NOMO-1 (cell line): ENCODE results near the gene SRD5A2.

Experiments used
- DNase-seq, 2 experiments: peaks; one replicate each; lab custom pipeline; 2025; ENCODE audit not compliant: unreplicated experiment in 2 of 2; lab: John Stamatoyannopoulos, UW

The SRD5A2 gene, protein sequence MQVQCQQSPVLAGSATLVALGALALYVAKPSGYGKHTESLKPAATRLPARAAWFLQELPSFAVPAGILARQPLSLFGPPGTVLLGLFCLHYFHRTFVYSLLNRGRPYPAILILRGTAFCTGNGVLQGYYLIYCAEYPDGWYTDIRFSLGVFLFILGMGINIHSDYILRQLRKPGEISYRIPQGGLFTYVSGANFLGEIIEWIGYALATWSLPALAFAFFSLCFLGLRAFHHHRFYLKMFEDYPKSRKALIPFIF

DNA sequence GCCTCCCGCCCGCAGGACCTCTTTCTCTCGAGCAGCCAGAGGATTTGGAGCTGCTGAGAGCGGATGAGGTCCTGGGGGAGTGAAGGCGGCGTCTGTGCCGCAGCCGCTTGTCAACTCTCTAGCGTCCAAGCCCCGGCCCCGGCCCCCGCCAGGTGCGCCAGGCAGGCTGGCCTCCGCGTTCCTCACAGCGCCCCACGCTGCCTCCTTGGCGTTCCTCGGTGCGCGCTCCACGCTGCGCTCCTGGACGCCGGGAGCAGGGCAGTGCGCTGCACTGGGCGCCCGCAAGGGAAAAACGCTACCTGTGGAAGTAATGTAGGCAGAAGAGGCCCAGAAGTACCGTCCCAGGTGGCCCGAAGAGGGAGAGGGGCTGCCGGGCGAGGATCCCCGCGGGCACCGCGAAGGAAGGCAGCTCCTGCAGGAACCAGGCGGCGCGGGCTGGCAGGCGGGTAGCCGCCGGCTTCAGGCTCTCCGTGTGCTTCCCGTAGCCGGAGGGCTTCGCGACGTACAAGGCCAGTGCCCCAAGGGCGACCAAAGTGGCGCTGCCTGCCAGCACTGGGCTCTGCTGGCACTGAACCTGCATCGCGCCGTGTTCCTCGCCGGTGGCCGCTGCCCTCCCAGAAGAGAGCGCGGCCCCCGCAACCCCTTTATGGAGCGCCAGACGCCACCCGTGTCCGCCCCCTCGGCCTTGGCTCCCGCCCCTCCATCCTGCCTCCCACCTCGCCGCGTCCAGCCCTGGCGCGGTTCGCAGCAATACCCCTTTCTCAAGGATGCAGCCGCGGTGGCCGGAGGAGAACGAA is at the start of gene SRD5A2:
TSS of gene SRD5A2 (minus strand) at position 618 of the 797 bp plus-strand sequence. CDS start at position 580, 38 bp downstream.
- DNase-seq: no peak

DNA sequence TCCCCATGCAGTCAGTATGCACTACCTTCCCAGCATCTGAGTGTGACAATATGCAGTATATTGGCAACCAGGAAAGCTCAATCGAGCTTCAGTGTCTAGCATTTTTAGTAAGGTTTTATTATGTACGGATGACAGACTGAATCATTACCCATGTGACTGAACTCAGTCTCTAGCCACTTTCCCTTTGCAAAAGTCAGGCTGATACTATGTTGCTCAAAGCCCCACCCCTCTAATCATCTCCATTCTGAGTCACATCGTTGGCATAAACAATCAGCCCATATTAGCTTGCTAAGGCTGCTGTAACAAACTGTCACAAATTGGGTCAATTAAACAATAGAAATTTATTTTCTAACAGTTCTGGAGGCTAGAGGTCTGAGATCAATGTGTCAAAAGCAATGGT is 25.8 kb upstream of the SRD5A2 start:
- DNase-seq: no peak

DNA sequence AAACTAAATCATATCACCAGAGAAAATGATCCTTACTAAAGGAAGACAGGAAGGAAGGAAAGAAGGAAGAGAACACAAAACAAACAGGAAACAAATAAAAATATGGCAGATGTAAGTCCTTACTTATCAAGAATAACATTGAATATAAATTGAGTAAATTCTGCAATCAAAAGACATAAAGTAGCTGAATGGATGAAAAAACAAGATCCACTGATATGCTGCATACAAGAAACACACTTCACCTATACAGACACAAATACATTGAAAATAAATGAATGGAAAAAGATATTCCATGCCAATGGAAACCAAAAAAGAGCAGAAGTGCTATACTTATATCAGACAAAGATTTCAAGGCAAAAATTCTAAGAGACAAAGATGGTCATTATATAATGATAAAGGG is 18.0 kb upstream of the SRD5A2 start:
- no peak for DNase-seq

DNA sequence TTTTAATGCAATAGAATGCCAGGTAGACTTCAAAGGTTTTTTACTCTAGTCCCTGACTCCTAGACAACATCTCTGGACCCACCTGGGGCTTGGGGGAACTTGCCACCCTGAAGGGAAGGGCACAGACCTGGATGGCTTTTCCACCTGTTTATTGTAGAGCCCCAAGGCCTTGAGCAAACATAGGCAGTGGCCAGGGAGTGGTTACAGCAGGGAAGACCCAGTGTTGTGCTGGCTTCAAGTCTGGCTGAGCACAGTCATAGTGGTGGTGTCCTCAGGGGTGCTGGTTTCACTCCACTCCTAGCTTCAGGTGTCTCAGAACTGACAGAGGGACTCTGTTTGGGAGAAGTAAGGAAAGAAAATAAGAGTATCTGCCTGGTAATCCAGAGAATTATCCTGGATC is 5.5 kb upstream of the SRD5A2 start:
- no peak for DNase-seq

DNA sequence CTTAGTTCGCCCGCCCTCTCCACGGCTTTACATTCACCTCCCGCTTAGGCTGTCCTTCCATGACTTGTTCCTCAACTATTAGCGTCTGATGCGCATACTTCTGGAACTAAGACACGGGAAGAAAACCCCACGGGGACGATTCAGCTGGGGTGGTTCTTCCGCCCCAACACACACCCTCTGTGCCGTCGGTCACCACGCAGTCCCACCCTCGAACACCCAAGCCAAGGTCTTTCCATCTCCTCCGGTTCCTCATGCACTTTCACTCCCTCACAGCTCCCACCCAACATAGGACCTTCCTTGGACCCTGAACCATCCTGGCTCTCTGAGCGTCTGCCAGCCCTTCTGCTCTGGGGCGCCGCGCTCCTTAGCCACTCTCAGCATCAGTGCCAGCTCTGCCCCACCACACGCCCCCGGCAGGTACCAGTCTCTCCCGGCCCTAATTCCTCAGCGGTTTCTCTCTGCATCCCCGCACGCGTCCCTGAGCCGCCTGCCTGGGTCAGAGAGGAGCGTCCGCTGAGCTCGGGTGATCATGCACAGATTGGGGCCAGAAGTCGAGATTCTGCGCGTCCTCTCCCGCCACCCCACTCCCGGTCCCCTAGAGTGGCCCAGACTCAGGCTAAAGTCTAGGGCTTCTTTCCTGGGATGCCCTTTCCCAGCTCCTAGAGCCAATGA is 522 bp upstream of the SRD5A2 start:
- DNase-seq: no peak

DNA sequence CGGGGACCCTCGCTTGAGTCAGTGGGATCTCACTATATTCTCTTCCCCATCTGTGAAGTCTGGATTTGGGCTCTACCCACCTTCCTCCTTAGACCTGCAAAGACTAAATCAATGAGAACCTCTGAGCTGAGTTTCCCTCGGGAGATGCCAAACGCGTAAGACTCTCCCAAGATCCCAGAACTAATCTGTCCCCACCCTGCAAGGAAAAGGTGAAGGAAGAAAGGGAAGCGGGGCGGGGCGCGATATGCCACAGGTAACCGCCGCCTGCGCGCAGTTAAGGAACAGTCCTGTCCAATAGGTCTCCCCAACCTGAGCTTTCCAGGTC is 780 bp downstream of the SRD5A2 start:
- DNase-seq: no peak

DNA sequence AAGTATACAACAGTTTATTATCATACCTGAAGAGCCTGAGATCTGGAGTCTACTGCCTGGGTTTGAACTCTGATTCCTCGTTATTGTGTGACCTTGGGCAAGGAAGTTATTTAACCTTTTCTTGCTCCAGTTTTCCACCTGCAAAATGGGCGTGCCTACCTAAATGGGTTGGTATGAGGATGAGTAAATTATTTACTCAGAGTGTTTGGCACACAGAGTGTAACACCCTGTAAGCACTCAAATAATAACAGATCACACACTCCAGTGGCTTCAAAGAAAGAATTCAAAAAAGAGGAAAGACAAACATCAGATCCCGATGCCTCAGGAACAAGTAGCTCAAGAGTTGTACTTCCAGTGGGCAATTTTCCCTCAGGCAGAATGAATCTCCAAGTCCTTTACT is 2.4 kb downstream of the SRD5A2 start:
- no peak for DNase-seq

DNA sequence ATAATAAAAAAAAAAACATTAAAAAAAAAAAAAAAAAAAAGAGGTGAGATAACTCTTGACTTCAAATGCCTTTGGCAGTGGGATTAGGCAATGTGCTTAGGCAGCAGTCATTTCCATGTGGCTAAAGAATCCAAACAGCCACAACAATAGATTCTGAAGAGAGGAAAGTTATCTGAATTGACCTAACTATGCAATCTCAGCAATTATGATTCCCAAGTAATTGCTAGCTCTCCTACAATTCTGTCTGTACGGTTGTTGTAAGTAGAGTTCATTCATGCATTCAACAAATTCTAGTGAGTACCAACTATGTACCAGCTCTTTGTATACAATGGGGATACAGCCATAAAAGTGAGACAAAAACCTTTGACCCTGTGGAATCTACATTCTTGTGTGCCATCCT is 3.6 kb downstream of the SRD5A2 start:
- DNase-seq: no peak

DNA sequence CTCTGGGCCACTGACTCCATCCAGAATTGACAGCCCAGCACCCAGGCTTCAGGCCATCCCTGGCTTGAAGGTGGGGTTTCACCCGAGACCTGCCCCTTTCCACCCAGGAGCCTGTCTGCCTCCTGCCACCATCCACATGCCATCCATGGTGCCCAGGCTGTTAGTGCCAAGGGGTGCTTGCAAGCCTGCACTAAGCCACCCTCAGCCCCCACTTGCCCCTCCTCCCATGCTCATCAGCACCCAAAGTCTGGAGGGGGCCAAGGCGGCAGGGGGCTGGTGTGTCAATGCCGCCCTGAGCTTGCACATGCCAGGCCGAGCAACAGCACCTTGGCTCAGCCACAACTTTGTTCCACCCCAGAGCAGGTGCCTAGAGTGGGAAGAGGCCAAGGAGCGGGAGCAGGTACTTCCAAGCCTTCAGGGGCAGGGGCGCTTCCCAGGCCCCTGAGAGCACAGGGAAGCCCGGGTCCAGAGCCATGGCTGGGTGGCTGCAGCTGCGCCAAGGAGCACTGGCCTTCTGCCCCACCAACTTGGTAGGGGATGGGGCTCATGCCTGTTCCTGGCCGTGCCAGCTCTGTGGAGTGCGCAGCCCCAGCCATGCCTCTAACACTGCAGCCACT is 12.0 kb downstream of the SRD5A2 start:
- no peak for DNase-seq

DNA sequence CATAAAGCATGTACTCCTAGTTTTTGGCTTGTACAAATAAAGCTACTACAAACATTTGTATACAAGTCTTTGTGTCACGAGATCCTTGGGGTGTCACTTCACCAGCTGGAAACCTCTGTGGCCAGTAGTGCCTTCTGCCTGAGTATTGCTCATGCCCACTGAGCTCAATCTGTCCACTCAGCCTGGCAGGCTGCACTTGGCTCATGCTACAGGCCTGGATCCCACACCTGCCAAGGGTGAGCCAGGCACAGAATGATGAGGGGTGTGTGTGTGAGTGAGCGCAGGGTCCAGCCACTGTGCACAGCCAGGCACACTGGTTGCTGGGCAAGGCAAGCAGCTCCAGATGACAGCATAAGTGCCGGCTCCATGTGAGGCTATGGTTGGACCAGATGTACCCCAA is 13.1 kb downstream of the SRD5A2 start:
- no peak for DNase-seq

DNA sequence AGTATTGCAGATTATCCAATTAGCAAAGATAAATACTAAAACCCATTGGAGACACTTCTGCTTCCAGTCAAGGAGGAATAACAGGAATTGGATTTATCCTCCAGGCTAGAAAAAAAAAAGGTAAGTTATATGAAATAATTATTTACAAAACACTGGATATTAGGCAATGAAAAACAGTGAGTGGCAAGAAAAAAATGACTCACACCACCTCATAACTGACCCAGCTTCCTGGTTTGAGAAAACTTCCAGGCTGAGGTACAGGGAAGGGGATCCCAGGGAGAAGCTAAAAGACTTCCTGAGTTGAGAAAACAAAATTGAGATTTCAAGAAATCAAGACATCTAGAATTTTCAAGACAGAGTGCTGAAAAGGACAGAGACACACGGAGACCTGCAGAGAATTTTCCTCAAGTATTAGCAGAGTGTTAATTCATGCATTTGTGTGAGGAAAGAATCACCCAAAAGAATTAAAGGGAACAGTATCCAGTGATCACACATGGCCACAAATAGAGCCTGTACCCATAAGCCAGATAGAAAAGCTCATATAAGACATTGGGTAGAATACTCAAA is 17.4 kb downstream of the SRD5A2 start:
- DNase-seq: no peak

DNA sequence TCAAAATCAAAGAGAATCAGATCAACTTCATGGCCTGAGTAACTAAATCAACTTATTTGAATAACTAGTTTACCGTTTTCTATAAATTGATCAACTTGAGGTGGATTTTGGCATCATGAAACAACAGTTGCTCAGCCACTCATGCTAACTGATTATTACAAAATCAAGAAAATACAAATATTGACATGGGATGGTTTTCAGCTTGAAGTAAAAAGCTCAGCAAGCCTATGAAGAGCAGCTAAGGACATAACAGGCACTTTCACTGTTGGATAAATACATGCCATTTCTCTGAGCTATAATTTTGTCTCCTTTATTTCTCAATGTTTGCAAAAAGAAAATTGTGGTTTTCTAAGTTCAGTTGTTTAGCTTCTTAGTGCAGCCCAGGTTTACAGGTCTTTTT is 18.9 kb downstream of the SRD5A2 start:
- no peak for DNase-seq

DNA sequence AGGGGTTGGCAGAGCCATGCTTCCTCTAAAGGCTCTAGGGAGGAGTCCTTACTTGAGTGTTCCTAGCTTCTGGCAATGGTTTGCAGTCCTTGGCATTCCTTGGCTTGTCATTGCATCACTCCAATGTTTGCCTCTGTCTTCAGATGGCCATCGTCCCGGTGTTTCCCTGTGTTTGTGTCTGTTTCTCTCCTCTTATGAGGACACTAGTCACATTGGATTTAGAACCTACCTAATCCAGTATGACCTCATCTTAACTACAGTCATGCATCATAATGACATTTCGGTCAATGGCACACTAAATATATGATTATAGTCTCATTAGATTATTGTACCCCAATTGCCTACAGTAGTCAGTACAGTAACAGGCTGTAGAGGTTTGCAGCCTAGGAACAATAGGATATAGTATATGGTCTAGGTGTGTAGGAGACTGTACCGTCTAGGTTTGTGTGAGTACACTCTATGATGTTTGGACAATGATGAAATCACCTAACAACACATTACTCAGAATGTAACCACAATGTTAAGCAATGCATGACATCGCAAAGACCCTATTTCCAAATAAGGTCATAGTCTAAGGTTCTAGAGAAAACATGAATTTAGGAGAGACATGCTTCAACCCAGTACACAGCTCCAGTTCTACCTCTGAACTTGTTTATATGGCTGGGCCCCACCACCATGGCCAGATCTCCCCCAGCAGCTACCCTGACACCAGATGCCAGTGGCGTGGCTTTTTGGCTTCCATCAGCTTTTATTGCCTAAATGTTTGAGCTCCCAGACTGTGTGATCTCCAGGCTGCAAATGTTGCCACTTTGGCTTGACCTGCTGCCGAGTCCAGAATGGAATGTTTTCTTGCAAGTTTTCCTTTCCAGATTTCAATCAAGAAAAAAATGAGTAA is 22.1 kb downstream of the SRD5A2 start:
- peak in 1 of 2 experiments; percentile 60 for DNase-seq

DNA sequence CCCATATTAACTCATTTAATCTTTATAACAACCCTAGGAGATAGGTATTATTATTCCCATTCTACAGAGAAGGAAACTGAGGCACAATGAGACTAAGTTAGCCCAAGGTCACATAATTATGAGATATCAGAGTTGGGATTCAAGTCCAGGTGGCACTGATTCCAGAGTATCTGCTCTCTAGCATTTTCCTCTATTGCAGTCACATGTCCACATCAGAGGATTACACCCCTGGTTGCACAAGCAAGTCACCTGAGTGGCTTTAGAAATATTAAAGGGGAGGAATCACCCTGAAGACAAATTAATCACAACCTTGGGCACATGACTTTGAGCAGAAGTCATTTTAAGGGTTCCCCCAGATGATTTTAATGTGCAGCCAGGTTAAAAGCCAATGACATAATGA is 23.8 kb downstream of the SRD5A2 start:
- no peak for DNase-seq

DNA sequence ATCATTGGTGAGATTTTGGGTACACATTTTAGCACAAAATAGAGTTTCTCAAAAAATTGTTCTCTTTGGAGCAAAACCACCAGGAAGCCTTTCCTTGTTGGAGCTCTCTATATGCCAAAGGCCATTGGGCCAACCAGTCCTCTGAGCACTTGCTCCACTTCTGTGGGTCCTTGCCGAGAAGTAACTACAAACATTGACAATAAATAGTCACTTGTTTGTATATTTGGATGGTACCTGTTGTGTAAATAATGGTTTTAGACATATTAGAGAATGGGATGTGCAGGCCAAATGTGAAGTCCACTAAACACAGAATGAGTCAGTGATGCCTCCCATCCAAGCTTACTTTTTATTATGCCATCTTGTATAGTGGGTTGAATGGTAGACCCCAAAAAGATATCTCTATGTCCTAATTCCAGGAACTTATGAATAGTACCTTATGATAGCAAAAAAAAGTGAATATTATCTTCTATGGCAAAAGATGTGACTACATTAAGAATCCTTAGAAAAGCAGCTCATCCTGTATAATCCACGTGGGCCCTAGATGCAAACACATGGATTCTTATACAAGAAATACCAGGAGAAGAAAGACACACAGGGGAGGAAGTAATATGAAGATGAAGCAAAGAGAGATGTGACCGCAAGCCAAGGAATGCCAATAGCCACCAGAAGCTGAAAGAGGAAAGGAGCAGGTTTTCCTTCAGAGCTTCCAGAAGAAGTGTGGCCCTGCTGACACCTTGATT is 24.6 kb downstream of the SRD5A2 start:
- DNase-seq: no peak

DNA sequence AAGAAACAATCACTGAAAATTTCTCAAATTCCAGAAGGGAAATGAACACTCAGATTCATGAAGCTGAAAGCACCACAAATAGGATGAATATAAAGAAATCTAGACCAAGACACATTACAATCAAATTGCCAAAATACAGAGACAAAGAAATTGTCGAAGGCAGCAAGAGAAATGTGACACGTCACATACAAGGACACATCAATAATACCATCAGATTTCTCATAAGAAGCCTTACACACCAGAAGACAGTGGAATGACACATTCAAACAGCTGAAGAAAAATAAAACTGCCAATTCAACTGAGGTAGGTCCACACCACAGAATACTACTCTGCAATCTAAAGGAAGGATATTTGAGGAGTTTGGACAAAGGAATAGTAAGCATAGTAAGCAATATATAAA is 27.4 kb downstream of the SRD5A2 start:
- no peak for DNase-seq

DNA sequence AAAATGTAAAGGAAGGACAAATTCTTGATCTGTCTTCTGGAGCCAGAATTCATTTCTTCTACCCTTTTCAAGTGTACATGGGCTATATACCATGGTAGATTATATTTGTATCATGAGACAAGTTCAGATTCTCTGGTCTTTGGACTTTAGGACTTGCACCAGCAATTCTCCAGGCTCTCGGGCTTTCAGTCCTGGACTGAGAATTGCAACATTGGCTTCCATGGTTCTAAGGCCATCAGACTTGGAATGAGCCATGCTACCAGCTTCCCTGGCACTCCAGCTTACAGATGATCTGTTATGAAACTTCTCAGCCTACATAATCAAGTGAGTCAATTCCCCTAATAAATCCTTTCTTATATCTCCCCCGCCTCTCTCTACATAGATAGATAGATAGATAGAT is 33.3 kb downstream of the SRD5A2 start:
- DNase-seq: no peak

DNA sequence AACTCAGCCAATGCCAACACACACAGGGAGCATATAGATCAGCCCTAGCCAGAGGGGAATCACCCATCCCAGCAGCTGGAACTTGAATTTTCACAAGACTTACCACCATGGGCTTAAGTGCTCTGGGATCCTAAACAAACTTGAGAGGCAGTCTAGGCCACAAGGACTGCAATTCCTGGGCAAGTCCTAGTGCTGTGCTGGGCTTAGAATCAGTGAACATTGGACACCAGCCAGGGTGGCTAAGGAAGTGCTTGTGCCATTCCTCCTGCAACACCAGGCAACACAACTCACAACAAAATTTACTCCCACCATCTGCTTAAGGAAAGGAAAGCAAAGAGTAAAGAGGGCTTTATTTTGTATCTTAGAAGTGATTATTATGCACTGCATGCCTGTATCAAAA is 38.9 kb downstream of the SRD5A2 start:
- DNase-seq: no peak

DNA sequence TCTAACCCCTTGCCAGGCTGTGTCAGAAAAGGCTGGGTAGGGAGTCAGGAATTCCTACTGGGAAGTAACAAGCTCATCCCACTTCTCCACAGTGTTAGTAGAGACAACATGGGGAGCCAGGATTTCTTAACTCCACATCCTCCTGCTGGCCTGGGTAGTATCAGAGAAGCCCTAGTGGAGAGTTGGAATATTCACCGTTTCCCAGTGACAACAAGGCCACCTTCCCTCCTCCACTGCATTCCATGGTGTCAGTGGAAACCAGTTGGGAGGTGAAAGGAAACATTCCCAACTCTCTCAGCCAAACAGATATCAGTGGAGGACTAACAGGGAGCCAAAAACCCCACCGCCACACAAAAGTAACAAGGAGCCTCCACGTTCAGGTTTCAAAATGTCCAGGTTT is 41.2 kb downstream of the SRD5A2 start:
- DNase-seq: no peak

DNA sequence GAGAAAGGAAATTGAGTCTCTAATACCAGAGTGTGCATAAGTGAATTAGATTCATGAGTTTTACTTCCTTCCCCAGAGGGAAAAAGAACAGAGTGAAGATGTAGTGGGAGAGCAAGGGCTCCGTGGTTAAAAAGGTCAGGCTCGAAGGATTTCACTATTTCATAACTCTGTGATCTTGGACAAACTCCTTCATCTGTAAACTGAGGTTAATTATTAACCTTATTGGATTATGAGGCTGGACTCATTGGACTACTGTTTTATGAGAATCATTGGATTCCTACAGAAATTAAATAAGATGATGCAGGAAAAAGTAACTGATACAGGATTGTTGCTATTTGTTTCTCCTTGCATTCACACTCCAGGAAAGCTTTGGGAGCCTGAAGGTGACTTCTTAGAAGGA is 45.0 kb downstream of the SRD5A2 start:
- DNase-seq: no peak
